ENCODE results near the gene TPPP.
A peak's percentile ranks its signal among the peaks of the same experiment; 100 is the strongest.

The TPPP gene

DNA sequence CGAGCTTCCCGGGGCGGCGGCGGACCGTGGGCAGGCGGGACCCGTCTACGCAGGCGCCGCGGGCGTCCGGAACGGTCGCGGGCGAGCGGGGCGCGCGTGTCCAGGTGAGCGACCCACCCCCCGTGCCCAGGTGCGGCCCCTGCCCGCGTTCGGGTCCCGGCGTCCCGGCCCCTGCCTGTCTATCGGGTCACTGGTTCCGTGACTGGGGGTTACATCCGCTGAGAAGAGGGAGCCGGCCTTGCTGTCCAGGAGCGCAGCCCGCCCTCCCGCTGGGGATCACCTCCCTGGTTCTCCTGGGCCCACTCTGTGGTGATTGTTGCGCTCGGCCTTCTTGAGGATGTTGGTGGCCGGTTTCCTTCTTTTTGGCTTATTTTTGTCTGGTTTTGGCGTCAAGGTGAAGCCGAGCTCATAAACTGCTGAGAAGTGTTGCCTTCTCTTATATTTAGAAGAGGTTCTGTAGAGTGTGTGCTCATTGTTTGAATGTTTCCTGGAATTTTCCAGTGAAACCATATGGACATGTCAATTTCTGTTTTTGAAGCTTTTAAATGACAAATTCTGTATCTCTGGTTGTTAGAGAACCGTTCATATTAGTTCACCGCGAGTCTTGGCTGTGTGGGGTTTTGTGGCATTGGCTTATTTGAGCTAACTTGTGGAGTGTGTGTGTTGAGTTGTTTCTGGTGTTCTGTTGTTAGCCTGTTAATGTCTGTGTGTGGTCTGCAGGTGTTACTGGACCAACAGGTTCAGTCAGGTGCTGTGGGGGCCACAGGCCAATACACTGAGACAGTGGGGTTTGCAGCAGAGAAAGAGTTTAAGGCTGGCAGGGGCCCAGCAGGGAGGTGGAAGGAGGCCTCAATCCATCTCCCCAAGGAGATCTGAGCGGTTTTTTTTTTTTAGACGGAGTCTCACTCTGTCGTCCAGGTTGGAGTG lies 80.4 kb downstream of the TPPP start:
- H3K4me3 ChIP-seq (ENCODE audit: low read depth, low read length) = peak overlapping the region; percentile 83
- DNase-seq (ENCODE audit: low read depth) = peak; percentile 7
- no peak for TF ChIP-seq CTCF (conservative IDR thresholded peaks at IDR 0.05; ENCODE audit: low read depth, low read length)

- DNase-seq (ENCODE audit: low read depth) = peak; percentile 89
- no peak for TF ChIP-seq CTCF (conservative IDR thresholded peaks at IDR 0.05; ENCODE audit: low read depth, low read length)
- H3K4me3 ChIP-seq (ENCODE audit: low read depth, low read length) = peak within 1 kb of the TSS; percentile 83
These were observed 81.2 kb downstream of the TPPP start, which contains the start of gene CEP72 for GRCh38 chr5:611731-612486. Gene CEP72, plus strand, starts transcription at chr5:612340. Its CDS starts 22 bp downstream, at chr5:612362.

DNA sequence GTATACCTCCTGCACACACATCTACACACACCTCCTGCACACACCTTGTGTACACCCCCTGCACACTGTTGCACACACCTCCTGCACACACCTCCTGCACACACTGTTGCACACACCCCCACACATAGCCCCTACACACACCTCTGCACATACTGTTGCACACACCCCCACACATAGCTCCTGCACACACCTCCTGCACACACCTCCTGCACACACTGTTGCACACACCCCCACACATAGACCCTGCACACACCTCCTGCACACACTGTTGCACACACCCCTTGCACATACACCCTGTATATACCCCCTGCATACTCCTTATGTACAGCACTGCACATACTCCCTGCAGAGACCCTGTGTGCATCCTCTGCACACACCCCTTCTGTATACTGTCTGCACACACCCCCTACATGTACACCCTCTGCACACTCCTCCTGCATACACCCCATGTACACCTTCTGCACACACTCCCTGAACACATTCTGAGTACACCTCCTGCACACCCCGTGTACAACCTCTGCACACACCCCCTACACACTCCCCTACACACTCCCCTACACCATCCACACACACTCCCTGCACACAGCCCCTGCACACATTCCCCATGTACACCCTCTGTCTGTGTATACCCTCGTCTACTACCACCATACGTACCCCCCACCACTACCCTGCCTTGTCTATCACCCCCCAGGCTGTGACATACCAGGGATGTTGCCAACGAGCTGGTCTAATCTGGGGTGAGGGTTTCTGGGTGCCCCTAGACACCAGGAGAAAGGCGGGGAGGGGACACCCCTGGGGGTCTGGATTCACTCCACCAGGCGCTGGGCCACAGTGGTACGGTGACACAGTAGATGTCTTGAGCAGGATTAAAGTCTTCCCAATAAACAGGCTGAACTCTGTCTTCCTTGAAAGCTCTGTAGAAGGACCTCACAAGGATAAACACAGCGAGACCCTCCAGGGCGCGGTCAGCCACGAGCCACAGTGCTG lies 82.1 kb downstream of the TPPP start:
- no peak for DNase-seq (ENCODE audit: low read depth)
- TF ChIP-seq CTCF (conservative IDR thresholded peaks at IDR 0.05; ENCODE audit: low read depth, low read length) = no peak
- H3K4me3 ChIP-seq (ENCODE audit: low read depth, low read length) = peak overlapping the region; percentile 83

DNA sequence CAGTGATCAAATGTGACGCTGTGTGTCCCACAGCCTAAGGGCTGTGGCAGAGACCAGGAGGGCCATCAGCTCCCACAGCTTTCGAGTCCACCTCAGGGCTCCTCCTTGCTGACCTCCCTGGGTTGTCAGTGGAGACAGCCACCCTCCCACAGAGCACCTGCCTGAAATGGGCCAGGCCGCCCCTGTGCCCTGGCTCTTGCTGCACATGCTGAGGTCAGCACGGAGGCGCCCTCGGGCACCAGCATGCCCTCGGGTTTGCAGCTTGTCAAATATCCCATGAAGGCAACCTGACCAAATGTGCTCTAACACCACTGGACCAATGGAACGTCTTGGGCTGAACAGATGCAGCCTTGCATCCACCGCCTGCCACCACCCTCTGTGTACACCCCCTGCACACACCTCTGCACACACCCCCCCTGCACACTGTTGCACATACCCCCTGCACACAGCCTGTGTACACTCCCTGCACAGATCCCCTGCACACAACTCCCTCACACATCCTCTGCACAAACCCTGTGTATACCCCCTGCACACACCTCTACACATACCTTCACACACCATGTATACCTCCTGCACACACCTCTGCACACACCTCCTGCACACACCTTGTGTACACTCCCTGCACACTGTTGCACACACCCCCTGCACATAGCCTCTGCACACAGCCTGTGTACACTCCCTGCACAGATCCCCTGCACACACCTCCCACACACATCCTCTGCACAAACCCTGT lies 83.0 kb downstream of the TPPP start:
- no peak for DNase-seq (ENCODE audit: low read depth)
- H3K4me3 ChIP-seq (ENCODE audit: low read depth, low read length) = no peak overlapping the region
- TF ChIP-seq CTCF (conservative IDR thresholded peaks at IDR 0.05; ENCODE audit: low read depth, low read length) = no peak
